NCI-H510A (cell line): ENCODE data around the gene SSPN.
A peak's percentile ranks its signal among the peaks of the same experiment; 100 is the strongest.

Source experiments
- DNase-seq: peaks from one replicate; lab custom pipeline; 2025; lab: John Stamatoyannopoulos, UW

The SSPN gene

GRCh38 chr12:26195250-26195640 is at the start of gene SSPN:
SSPN (plus strand) TSS chr12:26195573; CDS start chr12:26195673, 100 bp downstream.
- peak; percentile 47 for DNase-seq

- no peak for DNase-seq
These were observed 47.1 kb upstream of the SSPN start for GRCh38 chr12:26148291-26148690.

GRCh38 chr12:26149968-26150500 is 45.3 kb upstream of the SSPN start:
- DNase-seq, result no peak

- DNase-seq, result no peak
These were observed 44.5 kb upstream of the SSPN start for GRCh38 chr12:26150736-26151450.

- no peak for DNase-seq
These were observed 42.8 kb upstream of the SSPN start for GRCh38 chr12:26152507-26153102.

GRCh38 chr12:26153421-26154154 is 41.8 kb upstream of the SSPN start:
- DNase-seq, result no peak

GRCh38 chr12:26156201-26156871 is 39.0 kb upstream of the SSPN start:
- DNase-seq, result no peak

- DNase-seq, result no peak
These were observed 38.4 kb upstream of the SSPN start for GRCh38 chr12:26157001-26157400.

GRCh38 chr12:26158078-26158764 is 37.2 kb upstream of the SSPN start:
- DNase-seq, result no peak

GRCh38 chr12:26162174-26162573 is 33.2 kb upstream of the SSPN start:
- DNase-seq, result no peak

- no peak for DNase-seq
These were observed 32.5 kb upstream of the SSPN start for GRCh38 chr12:26162905-26163304.

GRCh38 chr12:26164118-26164517 is 31.3 kb upstream of the SSPN start:
- DNase-seq, result no peak

- DNase-seq, result no peak
These were observed 23.4 kb upstream of the SSPN start for GRCh38 chr12:26172013-26172412.

GRCh38 chr12:26172539-26172938 is 22.8 kb upstream of the SSPN start:
- no peak for DNase-seq

- DNase-seq, result no peak
These were observed 22.3 kb upstream of the SSPN start for GRCh38 chr12:26172946-26173552.

GRCh38 chr12:26176725-26177124 is 18.6 kb upstream of the SSPN start:
- DNase-seq, result no peak

GRCh38 chr12:26177283-26177682 is 18.1 kb upstream of the SSPN start:
- no peak for DNase-seq

- no peak for DNase-seq
These were observed 15.5 kb upstream of the SSPN start for GRCh38 chr12:26179826-26180225.

- DNase-seq, result no peak
These were observed 13.0 kb upstream of the SSPN start for GRCh38 chr12:26182377-26182776.

- no peak for DNase-seq
These were observed 9.6 kb upstream of the SSPN start for GRCh38 chr12:26185532-26186320.
